Testis (tissue), 3 donors: Measurements from ENCODE around the gene SHQ1. TPM values are rescaled to one million over a fixed set of nuclear protein-coding genes. Genes with fewer than 3 reads are reported as not detected.

ENCODE experiments used
- DNase-seq: peaks from one replicate; pipeline ENCODE4 v3.0.0-alpha.2; 2019
- H3K27ac ChIP-seq, 2 donors: fragments of 200-600 bp; sonication (generic); one replicate each; pipeline ENCODE4 v1.5.1; 2019
- H3K27me3 ChIP-seq: fragments of 200-600 bp; sonication (generic); one replicate; pipeline ENCODE4 v1.5.1; 2019
- H3K36me3 ChIP-seq: fragments of 200-600 bp; sonication (generic); one replicate; pipeline ENCODE4 v1.5.1; 2017; ENCODE audit warnings: low read depth; ENCODE audit errors: missing control alignments
- H3K4me1 ChIP-seq: fragments of 200-600 bp; sonication (generic); one replicate; pipeline ENCODE4 v1.5.1; 2019
- H3K4me3 ChIP-seq, 2 donors: fragments of 200-600 bp; sonication (generic); one replicate each; pipeline ENCODE4 v1.5.1; 2017 to 2019
- H3K9me3 ChIP-seq: fragments of 200-600 bp; sonication (generic); one replicate; pipeline ENCODE4 v1.5.1; 2017
- CTCF ChIP-seq, 3 experiments: fragments of 450-650 bp in 2 of 3; fragments of 200-600 bp in 1 of 3; sonication (generic) in 1 of 3; IDR thresholded peaks; one replicate each; pipeline ENCODE4 v1.5.1; 2016 to 2019; ENCODE audit warnings: antibody characterized with exemption in 3 of 3, mild to moderate bottlenecking in 2 of 3, moderate library complexity in 1 of 3
- POLR2A ChIP-seq: fragments of 450-650 bp; IDR thresholded peaks from one replicate; pipeline ENCODE4 v1.6.1; 2017; ENCODE audit warnings: antibody characterized with exemption, mild to moderate bottlenecking, moderate library complexity
- WGBS, 2 donors: methylation state at CpG; one replicate each; pipeline ENCODE4 v1.1.5; 2018; 5-methylcytosine and 5-hydroxymethylcytosine counted together
- intact Hi-C: fragments of 100-400 bp; cut with DNase I; formaldehyde crosslinking; loops from one replicate; pipeline ENCODE4 v1.15.1; 2023; ENCODE audit warnings: low total_unique reads
- polyA plus RNA-seq: library from polyadenylated mRNA; stranded (reverse); fragments of 350-450 nt; fragmentation: Illumina TruSeq; extraction: RNeasy Lipid Tissue Mini Kit (QIAGEN cat#74804); gene quantifications from one replicate; pipeline ENCODE4 v1.2.3, GENCODE V29; 2014; ENCODE audit warnings: low read depth, low replicate concordance; ENCODE audit not compliant: insufficient read depth
- total RNA-seq, 2 donors: library from RNA; depleted of rRNA; stranded (reverse); fragments of >200 nt; gene quantifications; one replicate each; pipeline ENCODE4 v1.2.3, GENCODE V29; 2016

The SHQ1 gene
- total and polyA plus RNA-seq, 3 donors from 2014 or later = 20.1 to 26.9 (median 21.2) TPM

DNA sequence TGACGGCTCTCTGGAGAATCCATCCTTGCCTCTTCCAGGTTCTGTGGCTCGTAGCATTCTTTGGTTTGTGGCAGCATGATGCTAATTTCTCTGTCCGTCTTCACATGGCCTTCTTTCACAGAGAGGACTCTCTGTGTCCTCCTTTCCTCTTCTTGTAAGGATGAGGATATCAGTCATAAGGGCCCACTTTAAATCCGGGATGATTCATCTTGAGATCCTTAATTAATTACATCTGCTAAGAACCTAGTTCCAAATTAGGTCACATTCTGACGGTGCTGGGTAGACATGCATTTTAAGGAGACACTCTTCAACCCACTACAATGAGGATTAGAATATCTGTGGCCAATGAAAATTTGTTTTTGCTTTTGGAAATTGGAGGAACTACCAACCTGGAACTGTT is 23.9 kb upstream of the SHQ1 start:
- TF ChIP-seq CTCF (IDR thresholded peaks at IDR 0.05) = no peak
- no peak for TF ChIP-seq POLR2A
- Histone ChIP-seq H3K36me3 (no peaks in the 10 kb centered on the region), H3K9me3 (no peaks in the 10 kb centered on the region), H3K27ac (no peak overlapping the region), H3K4me1 (no peaks in the 10 kb centered on the region), H3K4me3 (no peak overlapping the region), H3K27me3 (no peaks in the 10 kb centered on the region)
- 73 to 75% methylated on average over 5 of the region's 5 CpGs for WGBS, 2 donors
- intact Hi-C loops = no loop called here
- DNase-seq = no peak

- Histone ChIP-seq H3K4me3 (no peak overlapping the region), H3K9me3 (no peaks in the 10 kb centered on the region), H3K27me3 (no peaks in the 10 kb centered on the region), H3K36me3 (no peaks in the 10 kb centered on the region), H3K27ac (peak overlapping the region in 1 of 2 donors; percentile 6), H3K4me1 (peaks cover 10% of the 10 kb centered on the region)
- TF ChIP-seq POLR2A = no peak
- TF ChIP-seq CTCF (IDR thresholded peaks at IDR 0.05) = no peak
- DNase-seq = no peak
- WGBS, 2 donors = 55 to 64% methylated on average over 7 of the region's 7 CpGs
- intact Hi-C loops = no loop called here
Measured at GRCh38 chr3:72862314-72863090, 14.3 kb upstream of the SHQ1 start.

- TF ChIP-seq POLR2A (no peak), CTCF (IDR thresholded peaks at IDR 0.05) (no peak)
- no peak for DNase-seq
- WGBS, 2 donors = 80 to 90% methylated on average over 1 of the region's 1 CpG
- no peaks in the 10 kb centered on the region for H3K36me3 ChIP-seq
- intact Hi-C loops = no loop called here
- no peak overlapping the region for H3K4me3 ChIP-seq
- peaks cover 10% of the 10 kb centered on the region for H3K4me1 ChIP-seq
- no peaks in the 10 kb centered on the region for H3K27me3 ChIP-seq
- H3K9me3 ChIP-seq = no peaks in the 10 kb centered on the region
- H3K27ac ChIP-seq = no peak overlapping the region
Measured at GRCh38 chr3:72860846-72861245, 12.6 kb upstream of the SHQ1 start.

DNA sequence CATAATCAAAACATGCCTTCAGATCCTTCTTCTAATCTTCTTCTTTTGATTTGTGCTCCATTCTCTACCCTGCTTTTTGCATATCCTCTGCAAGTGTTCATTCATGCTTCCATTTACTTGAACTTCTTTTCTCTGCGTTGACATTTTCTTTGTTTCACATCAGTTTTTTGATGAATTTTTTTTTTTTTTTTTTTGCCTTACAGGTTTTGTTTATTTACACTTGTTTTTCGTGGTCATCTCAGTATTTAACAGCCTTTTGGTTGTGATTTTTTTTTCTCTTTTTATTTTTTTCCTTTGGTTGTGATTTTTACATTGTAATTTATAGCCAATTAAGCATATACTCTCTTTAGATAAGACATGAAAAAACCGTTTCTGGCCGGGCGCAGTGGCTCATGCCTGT is 11.8 kb upstream of the SHQ1 start:
- H3K36me3 ChIP-seq = no peaks in the 10 kb centered on the region
- H3K4me3 ChIP-seq = no peak overlapping the region
- H3K27me3 ChIP-seq = no peaks in the 10 kb centered on the region
- peaks cover 10% of the 10 kb centered on the region for H3K4me1 ChIP-seq
- 81 to 82% methylated on average over 5 of the region's 5 CpGs for WGBS, 2 donors
- DNase-seq = no peak
- TF ChIP-seq CTCF (IDR thresholded peaks at IDR 0.05) (no peak), POLR2A (no peak)
- no peak overlapping the region for H3K27ac ChIP-seq
- intact Hi-C loops = no loop called here
- no peaks in the 10 kb centered on the region for H3K9me3 ChIP-seq

- intact Hi-C loops = no loop called here
Measured at GRCh38 chr3:72855001-72855400, 6.8 kb upstream of the SHQ1 start.

More at GRCh38 chr3:72855001-72855400, 6.8 kb upstream of the SHQ1 start:
- Histone ChIP-seq H3K27ac (no peak overlapping the region), H3K4me1 (no peaks in the 10 kb centered on the region), H3K36me3 (no peaks in the 10 kb centered on the region), H3K27me3 (no peaks in the 10 kb centered on the region), H3K9me3 (no peaks in the 10 kb centered on the region), H3K4me3 (no peak overlapping the region)
- no peak for DNase-seq
- WGBS, 2 donors = 70 to 74% methylated on average over 7 of the region's 7 CpGs
- TF ChIP-seq CTCF (IDR thresholded peaks at IDR 0.05) (no peak), POLR2A (no peak)
